Measurements from ENCODE around the gene ITGA7. TPM values are rescaled to one million over a fixed set of nuclear protein-coding genes. Genes with fewer than 3 reads are reported as not detected.
A peak's percentile ranks its signal among the peaks of the same experiment; 100 is the strongest.

The ITGA7 gene
- total RNA-seq, 1 donor from 2014 or later, result 4.0 TPM

DNA sequence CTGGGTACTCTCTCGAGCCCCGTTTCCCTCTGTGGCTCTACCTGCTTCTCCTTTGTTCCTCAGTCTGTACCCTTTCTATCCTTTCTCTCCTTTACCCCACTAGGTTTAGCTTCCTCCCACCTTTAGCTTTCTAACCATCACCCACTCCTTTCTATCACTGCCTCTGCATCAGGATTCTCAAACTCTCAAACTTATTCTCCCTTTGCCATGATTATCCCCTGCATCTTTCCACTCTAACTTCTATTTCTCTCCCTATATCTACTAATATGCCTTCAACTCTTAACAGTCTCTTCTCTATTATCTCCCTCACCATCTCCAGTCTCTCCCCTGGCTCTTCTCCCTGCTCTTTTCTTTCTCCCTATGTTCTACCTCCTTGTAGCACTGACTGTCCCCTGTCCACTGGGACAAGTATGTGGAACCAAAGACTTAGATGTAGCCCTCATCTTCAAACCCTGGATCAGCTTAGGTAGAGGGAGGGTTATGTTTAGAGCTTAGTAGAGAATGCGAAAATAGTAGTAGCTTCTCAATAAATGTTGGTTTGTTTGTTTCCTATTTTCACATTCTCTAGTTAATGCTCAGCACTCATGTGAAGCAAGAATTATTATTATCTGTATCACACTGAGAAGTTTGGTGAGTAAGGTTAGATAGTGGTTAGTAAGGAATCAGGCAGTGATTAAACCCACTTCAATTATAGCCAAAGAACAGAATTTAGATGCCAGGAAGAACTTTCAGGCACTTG lies 38.6 kb upstream of the ITGA7 start:
- DNase-seq (ENCODE audit: low spot score), result no peak
- H3K4me1 Mint-ChIP-seq (ENCODE audit: unreplicated experiment), result peaks cover 27% of the 10 kb centered on the region

DNA sequence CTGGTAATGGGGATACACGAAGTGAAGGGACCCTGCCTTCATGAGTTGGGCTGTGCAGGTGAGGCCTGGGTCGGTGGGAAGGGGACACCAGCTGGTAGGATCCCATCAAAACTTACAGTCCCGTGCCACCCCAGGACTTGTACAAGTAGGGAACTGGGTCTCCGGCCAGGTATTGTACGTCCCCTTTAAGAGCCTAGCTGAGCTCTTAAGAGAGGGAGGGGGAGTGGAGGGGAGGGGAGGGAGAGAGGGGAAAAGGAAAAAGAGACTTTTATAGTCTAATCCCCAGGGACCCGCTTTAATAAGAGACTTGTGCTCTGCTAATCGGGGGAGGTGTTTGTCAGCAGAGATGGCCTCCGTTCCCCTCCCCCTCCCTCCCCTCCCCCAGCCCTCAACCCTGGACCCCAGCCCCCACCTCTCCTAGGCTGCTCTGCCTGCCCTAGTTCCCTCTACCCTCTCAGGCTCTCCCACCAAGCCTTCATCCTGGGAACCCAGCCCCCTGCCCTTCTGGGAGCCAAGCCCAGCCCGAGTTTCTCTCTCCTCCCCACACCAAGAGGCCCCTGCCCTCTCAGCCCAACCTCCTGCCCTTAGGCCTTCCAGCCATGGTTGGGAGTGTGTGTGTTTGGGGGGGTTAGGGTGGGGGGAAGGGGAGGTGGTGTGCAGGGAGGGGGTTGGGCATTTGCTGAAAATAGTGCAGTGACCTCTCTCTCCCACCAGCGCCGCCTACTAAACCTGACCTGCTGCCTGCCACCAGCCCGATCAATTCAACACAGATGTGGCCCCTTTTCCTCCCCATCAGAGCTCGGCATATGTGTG lies 37.9 kb upstream of the ITGA7 start:
- peaks cover 10% of the 10 kb centered on the region for H3K36me3 Mint-ChIP-seq (ENCODE audit: low read depth, unreplicated experiment)
- TF ChIP-seq, protein P1, sequence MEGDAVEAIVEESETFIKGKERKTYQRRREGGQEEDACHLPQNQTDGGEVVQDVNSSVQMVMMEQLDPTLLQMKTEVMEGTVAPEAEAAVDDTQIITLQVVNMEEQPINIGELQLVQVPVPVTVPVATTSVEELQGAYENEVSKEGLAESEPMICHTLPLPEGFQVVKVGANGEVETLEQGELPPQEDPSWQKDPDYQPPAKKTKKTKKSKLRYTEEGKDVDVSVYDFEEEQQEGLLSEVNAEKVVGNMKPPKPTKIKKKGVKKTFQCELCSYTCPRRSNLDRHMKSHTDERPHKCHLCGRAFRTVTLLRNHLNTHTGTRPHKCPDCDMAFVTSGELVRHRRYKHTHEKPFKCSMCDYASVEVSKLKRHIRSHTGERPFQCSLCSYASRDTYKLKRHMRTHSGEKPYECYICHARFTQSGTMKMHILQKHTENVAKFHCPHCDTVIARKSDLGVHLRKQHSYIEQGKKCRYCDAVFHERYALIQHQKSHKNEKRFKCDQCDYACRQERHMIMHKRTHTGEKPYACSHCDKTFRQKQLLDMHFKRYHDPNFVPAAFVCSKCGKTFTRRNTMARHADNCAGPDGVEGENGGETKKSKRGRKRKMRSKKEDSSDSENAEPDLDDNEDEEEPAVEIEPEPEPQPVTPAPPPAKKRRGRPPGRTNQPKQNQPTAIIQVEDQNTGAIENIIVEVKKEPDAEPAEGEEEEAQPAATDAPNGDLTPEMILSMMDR (IDR thresholded peaks at IDR 0.05; ENCODE audit: unreplicated experiment), result no peak
- H3K27ac Mint-ChIP-seq (ENCODE audit: unreplicated experiment), result peak overlapping the region; percentile 13
- H3K4me3 Mint-ChIP-seq (ENCODE audit: unreplicated experiment), result peak overlapping the region; percentile 87
- DNase-seq (ENCODE audit: low spot score), result peak; percentile 30
- H3K9me3 Mint-ChIP-seq (ENCODE audit: unreplicated experiment), result no peaks in the 10 kb centered on the region
- peaks cover 27% of the 10 kb centered on the region for H3K4me1 Mint-ChIP-seq (ENCODE audit: unreplicated experiment)
- H3K27me3 Mint-ChIP-seq (ENCODE audit: unreplicated experiment), result peaks cover 11% of the 10 kb centered on the region

More for the DNA sequence above, 38.6 kb upstream of the ITGA7 start:
- TF ChIP-seq, protein P1 (IDR thresholded peaks at IDR 0.05; ENCODE audit: unreplicated experiment), result no peak
- peaks cover 18% of the 10 kb centered on the region for H3K36me3 Mint-ChIP-seq (ENCODE audit: low read depth, unreplicated experiment)
- peak overlapping the region; percentile 87 for H3K4me3 Mint-ChIP-seq (ENCODE audit: unreplicated experiment)
- H3K9me3 Mint-ChIP-seq (ENCODE audit: unreplicated experiment), result no peaks in the 10 kb centered on the region
- peak overlapping the region; percentile 77 for H3K27ac Mint-ChIP-seq (ENCODE audit: unreplicated experiment)
- peaks cover 13% of the 10 kb centered on the region for H3K27me3 Mint-ChIP-seq (ENCODE audit: unreplicated experiment)

DNA sequence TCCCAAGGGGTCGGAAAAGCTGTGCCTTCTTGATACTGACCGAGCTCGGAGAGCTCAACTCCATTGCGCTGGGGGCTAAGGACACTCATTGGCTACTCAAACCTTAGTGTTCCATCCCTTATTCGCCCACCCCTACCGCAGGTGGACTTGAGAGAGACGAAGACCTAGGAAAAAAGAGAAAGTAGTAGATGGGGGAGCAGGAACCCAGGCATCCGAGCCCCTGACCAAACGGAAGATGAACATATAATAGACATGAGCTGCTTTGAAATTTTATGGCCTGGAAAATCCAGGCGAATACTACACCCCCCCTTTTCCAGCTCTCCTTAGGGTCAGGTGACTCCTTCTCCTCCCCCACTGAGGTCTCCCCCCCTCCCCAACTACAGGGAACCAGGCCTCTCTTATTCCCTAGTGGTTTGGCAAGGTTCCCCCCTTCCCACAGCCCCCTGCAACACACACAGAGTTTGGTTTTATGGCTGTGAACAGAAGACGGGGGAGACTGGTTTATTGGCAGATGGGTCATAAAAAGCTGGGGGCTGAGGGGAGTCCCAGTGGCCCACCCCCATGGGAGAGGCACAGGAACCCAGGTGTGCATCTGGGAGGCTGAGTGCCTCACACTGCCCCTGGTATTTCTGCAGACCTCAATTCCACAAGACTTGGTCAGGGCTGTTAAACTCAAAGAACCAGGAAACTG lies 36.8 kb upstream of the ITGA7 start:
- H3K4me1 Mint-ChIP-seq (ENCODE audit: unreplicated experiment), result peaks cover 27% of the 10 kb centered on the region
- peaks cover 11% of the 10 kb centered on the region for H3K27me3 Mint-ChIP-seq (ENCODE audit: unreplicated experiment)
- DNase-seq (ENCODE audit: low spot score), result no peak

DNA sequence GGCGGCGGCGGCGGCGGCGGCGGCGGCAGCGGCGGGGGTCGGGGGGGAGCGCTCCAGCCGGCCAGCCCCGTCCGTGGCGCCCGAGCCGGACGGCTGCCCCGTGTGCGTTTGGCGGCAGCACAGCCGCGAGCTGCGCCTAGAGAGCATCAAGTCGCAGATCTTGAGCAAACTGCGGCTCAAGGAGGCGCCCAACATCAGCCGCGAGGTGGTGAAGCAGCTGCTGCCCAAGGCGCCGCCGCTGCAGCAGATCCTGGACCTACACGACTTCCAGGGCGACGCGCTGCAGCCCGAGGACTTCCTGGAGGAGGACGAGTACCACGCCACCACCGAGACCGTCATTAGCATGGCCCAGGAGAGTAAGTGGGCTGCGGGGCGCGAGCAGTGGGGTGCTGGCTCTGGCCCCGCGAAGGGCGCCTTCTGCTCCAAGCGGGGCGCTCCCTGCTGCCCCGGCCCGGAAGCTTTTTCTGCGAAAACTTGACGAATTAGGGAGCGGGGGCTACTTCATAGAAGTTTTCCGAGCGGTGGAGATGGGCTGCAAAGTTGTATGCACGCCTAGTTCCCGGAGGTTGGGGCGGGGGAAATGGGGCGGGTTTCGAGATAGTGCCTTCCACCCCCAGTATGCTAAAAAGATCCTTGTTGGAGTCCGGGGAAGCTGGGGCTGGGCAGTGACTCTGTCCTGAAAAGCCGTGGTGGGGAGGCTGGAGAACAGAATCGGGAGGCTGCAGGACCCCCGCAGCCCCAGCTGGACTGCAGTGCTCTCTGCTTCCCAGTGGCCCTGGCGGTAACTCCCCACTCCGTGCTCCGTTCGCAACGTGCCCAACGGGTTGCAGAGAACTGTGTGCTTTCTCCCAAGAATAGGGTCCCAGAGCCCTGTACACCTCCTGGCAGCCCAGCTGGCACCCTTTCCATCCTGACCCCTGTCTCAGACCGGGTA lies 36.0 kb upstream of the ITGA7 start:
- no peaks in the 10 kb centered on the region for H3K36me3 Mint-ChIP-seq (ENCODE audit: low read depth, unreplicated experiment)
- TF ChIP-seq, protein P1 (IDR thresholded peaks at IDR 0.05; ENCODE audit: unreplicated experiment), result no peak
- no peak overlapping the region for H3K27ac Mint-ChIP-seq (ENCODE audit: unreplicated experiment)
- peak; percentile 52 for DNase-seq (ENCODE audit: low spot score)
- no peaks in the 10 kb centered on the region for H3K9me3 Mint-ChIP-seq (ENCODE audit: unreplicated experiment)
- peaks cover 27% of the 10 kb centered on the region for H3K4me1 Mint-ChIP-seq (ENCODE audit: unreplicated experiment)
- H3K4me3 Mint-ChIP-seq (ENCODE audit: unreplicated experiment), result peak overlapping the region; percentile 87
- peaks cover 8% of the 10 kb centered on the region for H3K27me3 Mint-ChIP-seq (ENCODE audit: unreplicated experiment)

More for the DNA sequence above, 36.8 kb upstream of the ITGA7 start:
- Mint-ChIP-seq H3K4me3 (ENCODE audit: unreplicated experiment) (peak overlapping the region; percentile 87), H3K36me3 (ENCODE audit: low read depth, unreplicated experiment) (peaks cover 7% of the 10 kb centered on the region), H3K9me3 (ENCODE audit: unreplicated experiment) (no peaks in the 10 kb centered on the region), H3K27ac (ENCODE audit: unreplicated experiment) (no peak overlapping the region)
- TF ChIP-seq, protein P1 (IDR thresholded peaks at IDR 0.05; ENCODE audit: unreplicated experiment), result no peak

Data from endothelial cell (in vitro differentiated cells).